GM21390 (cell line): ENCODE data around the gene BICD1.

Experiments
- ATAC-seq: cut with Tn5 transposase; IDR thresholded peaks from one replicate; pipeline ENCODE4 v1.9.1; 2021; ENCODE audit not compliant: unreplicated experiment

Gene BICD1

DNA sequence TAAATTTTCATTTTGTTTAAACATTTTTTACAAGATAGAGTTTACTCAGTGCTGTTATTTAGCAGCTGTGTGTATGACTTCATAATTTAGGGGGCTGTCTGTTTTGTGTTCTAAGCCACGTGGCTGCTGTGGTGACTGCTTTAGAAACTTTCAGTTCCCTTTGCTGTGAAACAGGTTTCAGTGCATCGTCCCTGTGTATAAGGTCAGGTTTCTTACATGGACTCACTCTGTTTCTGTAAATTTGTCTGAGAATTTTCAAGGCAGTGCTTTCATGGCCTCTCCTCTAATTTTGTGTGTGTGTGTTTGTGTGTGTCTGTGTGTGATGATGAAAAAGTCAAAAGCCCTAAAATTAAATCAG is 32.4 kb downstream of the BICD1 start:
- ATAC-seq, result peak; percentile 85

DNA sequence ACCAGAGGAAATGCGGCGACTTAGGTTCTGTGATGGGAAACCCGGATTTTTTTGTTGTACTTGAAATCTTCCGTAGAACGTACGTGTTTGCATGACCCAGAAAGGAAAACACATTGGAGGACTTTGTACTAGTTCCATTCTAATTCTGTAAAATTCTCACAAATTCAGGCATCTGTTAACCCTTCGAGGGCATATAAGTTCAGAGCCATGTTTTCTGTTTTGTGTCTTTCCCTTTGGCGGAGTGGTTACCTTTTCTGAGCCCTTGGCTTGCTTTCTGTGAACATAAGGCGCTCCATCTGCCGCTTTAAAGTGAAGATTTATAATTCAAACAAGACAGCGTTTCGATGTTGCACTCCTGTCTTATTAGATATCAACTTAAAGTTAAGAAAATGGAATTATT is 34.2 kb downstream of the BICD1 start:
- ATAC-seq, result no peak

DNA sequence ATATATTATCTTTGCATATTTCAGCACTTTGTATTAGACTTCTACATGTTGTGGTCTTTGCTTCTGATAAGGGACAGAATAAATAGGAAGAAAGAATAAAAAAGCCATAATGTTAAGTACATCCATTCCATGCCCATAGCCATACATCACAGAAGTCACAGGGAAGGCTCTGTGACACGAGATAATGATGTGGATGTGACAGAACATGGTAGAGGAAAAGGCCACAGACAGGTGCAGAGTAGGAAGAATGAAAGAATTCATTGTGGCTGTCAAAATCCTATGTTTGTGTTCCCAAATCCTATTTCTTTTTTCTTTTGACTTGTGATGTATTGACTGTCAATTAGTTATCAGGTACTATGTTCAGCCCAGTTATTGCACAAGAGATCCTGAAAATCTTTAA is 38.4 kb downstream of the BICD1 start:
- ATAC-seq, result no peak

DNA sequence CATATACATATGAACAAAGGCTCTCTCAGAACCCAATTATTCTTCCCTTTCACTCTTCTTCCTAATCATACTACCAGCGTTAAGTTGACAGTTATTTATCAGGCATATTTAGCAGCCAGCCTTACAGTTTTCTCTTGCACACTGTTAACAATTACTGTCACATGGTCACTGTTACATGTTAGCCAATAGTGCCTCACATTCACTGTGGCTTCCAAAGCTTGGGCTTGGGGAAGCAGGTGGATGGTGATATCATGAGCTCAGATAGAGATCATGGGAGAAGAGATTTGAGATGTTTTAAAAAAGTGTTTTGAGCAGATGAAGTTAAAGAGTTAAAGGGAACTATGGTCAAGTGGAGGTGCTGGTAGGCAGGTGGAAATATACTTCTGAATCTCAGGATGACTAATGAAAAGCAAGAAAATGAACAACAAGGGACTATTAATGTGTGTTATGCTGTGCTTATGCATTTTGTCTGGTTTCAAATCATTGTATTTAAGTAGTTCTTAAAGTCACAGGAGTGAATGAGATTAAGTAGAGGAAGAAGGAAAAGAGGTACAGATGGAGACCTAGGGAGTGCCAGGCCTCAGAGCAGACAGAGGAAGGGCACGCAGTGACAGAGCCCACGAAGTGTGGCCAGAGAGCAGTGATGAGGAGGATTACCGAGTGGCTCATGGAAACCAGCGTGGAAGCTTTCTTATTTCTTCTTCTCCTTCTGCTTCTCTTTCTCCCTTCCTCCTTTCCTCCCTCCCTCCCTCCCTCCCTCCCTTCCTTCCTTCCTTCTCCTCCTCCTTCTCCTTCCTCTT is 39.6 kb downstream of the BICD1 start:
- peak; percentile 82 for ATAC-seq

DNA sequence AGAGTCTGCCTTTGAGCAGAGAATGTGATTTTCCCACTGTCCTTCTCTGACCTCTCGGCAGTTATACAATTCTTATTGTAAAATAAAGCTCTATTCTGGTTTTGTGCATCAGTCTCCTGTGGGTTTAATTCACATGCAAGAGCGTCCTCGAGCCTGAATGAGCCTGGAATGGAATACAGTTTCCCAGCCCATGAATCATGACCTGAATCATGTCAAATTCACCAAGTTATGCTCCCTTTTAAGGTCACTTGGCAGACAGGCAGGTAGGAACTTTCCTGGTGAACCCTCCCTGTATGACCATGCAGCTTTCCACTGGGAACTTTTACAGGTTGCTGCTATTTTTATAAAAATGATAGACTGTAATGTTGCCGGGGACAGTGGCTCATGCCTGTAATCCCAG is 41.7 kb downstream of the BICD1 start:
- no peak for ATAC-seq

DNA sequence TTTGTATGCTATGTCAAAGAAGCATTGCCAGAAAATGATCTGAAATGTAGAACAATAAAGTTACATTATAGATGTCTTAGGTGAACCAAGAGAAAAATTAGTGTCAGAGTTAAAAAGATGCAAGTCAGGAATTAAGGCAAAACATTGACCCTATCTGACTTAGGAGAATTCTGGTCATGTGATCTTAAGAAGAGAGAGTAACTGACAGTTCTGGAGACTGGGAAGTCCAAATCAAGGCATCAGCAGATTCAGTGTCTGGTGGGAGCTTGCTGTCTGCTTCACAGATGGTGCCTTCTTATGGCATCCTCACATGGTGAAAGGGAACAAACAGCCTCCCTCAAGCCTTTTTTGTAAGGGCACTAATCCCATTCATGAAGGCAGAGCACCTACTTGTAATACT is 42.8 kb downstream of the BICD1 start:
- no peak for ATAC-seq

DNA sequence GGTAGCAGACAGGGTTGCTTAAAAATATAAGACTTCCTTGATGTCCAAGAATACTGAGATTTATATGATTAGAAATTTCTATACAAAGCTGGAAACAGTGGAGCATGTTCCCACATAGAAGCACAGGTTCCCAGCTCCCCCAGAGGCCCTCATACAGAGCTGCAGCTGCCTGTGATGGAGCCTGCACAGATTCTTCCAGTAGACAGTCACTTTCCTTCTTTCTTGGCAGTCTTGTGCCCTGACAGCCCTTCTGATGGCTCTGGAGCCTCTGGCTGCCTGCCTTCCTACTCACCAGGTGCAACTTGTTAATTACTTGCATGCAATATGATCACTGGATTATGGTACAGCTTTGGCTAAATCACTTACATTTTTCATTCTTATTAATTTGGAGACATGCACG is 44.4 kb downstream of the BICD1 start:
- ATAC-seq, result no peak

DNA sequence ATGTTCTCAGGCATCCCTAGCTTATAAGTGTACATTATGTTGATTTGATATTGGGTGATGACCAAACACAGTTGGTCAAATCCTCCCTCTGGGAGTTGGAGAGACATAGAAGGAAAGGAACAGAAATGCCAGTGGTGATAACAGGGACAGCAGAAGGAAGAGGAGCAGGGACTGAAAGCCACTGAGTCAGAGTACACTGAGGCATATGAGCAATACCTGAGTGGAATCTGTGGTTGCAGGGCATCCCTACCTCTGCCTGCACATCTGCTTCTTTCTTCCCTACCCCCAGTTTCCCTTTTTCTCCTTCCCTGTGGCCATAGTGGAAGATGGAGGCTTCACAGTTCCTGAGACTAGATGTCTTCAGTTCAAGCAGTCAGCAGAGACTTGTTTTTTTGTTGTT is 44.9 kb downstream of the BICD1 start:
- no peak for ATAC-seq

DNA sequence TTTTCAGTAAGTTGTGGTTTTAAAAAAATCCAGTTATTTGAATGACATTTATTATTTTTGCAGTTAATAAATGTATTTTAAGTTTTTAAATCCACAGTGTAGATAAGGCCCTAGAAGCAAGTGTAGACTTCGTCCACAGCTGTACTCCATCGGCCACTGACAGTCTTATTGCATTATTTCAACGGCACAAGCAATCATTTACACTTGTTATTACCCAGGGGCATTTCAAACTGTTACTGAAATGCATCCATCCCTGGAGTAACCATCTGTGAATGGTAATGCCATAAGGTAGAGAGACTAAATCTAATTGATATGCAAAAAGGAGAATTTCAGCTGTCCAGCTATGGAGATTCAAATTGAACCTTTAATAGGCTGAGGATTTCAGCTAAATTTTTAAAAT is 48.4 kb downstream of the BICD1 start:
- ATAC-seq, result no peak

DNA sequence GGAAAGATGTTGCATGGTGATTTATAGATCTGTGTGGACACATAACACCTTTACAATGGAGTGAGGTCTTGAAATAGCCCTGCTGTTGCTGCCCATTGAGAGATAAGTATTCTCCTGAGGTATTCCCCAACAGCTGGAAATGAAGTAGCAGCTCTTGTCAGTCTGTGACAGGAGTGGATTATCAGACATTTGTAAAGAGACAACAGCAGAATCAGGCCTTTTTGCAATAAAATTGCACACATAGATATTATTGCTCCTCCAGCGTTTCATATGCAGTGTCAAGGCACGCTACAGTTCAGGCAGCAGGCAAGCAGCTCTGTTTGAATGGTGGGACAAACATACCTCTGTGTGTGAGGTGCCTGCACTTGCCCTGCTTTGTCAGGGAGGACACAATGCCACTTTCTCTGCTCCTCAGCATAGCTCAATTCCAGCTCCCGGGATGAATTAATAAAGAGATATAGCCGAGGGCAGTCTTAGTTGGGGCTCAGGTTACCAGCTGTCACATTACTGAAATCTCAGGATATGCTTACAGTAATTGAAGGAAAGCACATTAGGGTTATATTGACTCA is 49.4 kb downstream of the BICD1 start:
- no peak for ATAC-seq

DNA sequence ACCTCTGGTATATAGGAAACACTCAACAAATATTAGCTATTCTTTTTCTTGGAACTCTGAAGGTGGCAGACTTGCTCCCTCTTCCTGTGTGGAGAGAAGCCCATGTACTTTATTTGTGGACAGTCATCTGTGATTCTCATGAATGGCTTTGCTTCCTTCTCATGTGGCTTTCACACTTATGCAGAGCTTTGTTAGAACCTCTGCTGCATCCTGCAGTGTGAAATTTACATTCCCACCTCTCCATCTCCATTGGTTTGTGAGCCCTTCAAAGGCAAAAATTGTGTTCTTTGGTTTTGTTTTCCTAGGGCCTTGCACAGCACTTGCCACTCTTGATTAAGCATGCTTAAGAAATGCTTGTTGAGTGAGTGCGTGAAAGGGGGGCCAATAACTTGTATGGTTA is 51.9 kb downstream of the BICD1 start:
- no peak for ATAC-seq

DNA sequence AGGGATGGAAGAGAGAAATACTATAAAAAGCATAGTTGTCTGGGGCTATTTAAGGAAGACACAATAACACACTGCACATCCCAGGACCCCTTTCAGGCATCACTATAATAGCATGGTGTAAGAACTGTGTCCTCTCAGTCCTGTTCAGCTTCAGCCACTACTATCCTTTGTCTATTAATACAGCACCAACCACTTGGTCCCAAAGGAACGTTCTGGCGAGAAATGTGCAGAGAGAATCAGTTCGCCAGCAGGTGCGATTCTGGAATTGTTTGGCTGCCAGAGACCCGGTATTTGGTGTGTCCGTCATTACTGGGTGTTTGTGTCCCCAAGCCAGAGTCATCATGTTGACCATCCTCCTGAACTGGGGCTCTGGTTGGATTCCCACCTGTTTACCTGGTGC is 52.7 kb downstream of the BICD1 start:
- ATAC-seq, result no peak

DNA sequence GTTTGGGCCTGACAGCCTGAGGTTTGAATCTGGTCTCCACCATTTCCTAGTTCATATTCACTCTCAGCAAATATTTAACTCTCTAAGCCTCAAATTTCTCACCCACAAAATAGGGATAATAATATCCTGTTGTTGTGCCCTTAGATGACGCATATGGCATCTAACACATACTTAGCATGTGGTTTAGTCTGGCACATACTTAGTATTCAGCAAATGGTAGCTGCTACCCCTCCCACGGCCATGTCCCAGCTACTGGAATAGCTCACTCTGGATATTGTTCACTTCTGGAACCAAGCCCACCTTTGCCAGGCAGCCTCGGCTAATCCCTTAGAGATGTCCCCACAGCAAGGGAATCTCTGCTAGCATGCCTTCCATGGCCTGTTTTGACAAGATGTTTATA is 53.3 kb downstream of the BICD1 start:
- ATAC-seq, result no peak

DNA sequence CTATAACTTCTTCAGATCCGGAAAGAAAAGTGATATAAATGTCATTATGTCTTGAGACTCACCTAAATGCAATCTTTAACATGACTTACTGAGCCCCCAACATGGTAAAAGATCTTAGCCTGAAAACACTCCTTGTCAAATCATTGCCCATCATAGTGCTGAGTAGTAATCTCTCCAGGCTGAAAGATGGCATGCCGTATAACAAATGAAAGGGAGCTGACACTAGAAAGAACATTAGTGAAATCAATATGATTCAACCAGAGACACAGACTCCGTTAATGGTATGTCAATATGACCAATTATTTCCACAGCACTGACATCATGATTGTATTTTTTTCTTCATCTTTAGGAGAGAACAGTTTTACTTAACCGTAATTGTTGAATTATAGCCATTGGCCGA is 54.4 kb downstream of the BICD1 start:
- ATAC-seq, result no peak

DNA sequence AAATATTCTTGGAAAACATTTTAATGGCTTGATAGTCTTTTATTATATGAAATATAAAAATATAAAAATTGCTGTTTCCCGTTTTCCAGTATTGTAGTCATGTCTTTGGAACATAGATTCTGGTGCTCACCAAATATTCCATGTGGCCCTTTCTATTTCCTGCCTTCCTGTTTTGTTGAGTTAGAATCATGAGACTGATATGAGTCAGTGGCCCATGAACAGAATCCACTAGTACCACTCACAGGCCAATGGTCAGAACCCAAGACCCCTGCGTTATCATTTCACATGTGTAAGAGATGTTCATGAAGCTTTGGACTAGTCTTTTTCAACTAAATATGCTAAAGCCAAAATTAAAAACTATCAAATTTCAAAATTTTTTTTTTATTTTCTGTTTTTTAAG is 56.9 kb downstream of the BICD1 start:
- no peak for ATAC-seq

DNA sequence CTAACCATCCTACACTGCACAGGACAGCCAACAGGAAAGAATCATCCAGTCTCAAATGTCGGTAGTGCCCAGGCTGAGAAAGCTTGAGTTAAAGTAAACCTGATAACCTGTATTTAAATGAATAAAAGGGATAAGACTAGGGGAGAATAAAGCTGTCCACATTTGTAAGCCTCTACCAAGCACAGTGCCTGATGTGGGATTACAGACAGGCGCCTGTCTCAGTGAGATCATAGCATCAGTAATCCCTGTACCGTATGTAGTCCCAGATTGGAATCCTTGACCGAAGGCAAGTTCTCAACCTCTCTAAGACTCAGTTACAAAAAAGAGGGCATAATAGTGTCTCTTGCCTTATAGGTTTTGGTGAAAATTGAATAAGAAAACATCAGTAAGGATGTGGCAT is 59.9 kb downstream of the BICD1 start:
- no peak for ATAC-seq

DNA sequence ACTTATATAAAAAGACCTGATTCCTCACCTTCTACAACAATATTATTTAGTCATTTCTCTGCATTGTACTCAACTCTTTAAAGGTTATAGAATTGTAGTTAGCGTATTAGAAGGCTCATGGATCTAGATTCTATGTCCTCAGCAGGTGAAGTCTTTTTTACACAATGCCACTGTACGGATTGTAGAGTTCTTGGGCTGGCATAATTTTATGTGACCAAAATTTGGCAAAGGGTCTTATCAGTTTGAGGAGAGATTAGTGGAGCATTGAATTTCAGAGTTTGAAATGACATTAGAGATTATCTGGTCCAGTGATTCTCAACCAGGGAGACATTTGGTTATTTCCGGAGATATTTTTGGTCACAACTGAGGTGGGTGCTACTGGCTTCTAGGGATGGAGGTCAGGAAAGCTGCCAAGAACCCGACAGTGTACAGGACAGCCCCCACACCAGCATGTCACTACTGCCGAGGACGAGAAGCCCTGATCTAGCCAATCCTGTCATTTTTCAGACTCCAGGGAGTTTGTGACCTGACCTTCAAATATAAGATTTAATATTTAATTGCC is 63.9 kb downstream of the BICD1 start:
- no peak for ATAC-seq

DNA sequence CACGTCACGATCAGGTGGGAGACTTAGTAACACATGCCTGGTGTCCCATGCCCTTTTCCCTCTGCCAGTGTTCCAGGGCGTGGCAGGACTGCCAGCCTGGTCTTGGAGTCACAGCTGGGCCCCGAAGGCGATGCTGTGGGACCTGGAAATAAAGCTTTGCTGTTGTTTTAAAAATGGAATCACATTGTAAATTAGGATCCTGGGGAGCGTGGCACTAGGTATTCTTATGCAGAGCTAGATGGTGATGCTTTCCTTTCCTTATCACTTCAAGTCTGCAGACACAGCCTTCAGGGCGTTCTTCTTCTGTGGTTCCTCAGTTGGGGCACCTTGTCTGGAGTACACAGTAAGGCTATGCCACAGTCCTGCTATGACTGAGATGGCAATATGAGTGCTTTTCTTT is 64.6 kb downstream of the BICD1 start:
- no peak for ATAC-seq

DNA sequence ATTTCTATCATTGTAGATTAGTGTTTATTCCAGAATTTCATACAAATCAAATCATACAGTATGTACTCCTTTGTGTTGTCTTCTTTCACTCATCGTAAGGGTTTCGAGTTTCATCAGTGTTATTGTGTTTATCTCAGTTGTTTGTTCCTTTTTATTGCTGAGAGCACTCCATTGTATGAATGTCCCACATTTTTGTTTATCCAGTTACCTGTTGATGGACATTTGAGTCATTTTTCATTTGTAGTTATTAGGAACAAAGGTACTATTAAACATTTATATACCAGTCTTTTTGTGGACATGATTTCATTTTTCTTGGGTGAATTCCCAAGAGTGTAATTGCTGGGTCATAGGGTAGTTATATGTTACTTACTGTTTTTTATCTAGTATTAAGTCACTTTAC is 70.0 kb downstream of the BICD1 start:
- ATAC-seq, result no peak

DNA sequence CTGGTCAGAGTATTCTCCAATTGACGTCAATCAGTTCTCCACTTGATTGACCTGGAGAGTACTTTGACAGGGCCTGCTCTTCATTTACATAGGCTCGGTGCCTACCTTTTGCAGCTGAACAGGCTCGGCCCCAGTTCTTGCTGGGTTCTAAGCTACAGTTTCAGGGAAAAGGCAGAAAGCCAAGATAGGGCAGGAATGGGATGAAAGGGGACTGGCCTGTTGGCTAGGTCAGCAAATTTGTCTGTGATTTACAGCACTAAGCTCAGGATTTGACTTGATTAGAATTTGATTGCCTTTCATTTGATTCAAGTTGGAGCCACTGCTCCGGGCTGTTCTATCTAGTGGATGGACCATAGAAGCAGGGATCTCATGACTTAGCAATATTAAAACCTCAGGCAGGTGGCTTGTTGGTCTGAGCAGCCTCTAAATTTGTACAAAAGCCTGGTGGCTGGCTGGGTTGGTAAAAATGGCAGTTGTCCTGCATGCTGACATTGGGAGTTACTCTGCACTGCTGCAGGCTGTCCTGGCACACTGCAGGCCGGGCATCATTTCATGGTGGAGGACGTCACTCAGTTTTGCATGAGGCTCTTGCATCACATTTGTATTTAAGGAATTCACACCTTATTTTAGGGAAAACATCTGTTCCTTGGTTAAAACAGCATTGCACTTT is 71.8 kb downstream of the BICD1 start:
- no peak for ATAC-seq

DNA sequence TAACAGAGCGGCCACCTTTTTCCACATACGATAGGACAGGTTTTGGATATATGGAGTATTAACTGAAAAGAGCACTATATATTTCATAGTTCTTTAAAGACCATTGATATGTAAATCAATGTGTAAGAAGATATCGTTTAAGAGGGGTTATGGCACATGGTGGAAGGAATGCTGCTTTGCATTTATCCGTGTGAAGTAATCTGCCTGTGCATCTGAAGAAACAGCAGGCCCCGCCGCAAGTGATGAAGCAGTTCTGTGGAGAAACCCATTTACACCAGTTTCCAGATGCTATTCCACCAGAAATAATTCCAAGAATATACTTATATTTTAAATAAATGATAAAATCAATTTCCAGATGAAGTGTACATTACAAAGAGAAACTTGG is 72.4 kb downstream of the BICD1 start:
- no peak for ATAC-seq

DNA sequence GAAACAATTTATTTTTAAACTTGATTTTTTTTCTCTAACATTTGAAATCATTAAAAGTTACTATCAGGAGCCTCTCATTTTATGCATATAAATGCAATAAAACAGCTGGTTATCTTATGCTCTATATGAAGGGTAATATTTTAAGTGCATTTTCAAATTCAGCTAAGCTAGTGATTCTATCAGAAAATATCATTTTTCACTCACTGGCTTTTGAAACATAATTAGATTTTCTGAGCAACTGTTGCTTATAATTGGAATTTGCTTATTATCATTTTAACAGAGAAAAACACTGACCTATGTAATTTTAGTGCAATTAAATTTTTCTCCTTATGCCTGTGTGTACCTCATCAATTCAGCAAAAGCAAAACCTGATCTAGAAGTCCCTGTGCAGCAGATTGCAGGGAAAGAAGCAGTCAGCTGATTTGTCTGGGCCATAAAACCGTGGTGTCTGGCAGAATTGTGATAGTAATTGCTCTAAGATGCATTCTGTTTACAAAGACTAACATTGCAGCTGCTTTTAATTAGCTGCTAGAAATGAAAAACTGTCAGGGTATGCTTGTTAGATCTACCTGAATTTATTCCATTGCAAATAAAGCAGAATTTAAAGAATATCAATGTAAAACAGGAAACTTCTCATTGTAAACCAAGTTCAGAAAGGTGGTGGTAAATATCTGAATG is 75.0 kb downstream of the BICD1 start:
- no peak for ATAC-seq
